CD14-positive monocyte (primary cell): ENCODE data around the gene MSH6. TPM values are rescaled to one million over a fixed set of nuclear protein-coding genes. Genes with fewer than 3 reads are reported as not detected.

Experiments
- DNase-seq, 3 donors: peaks; one replicate each; pipeline ENCODE4 v3.0.0-alpha.2; 2011 to 2022
- H2AFZ ChIP-seq: 2 replicates; pipeline ENCODE4 v1.6.0; 2012; ENCODE audit warnings: mild to moderate bottlenecking, low read depth, low read length, inconsistent platforms; ENCODE audit not compliant: insufficient read depth, poor library complexity, severe bottlenecking
- H3K27ac ChIP-seq, 2 donors: 1 replicate in 1 of 2; 2 replicates in 1 of 2; pipeline ENCODE4 v1.5.1; 2012 to 2013; ENCODE audit warnings: low read length in 2 of 2, control low read depth in 1 of 2, inconsistent platforms in 1 of 2, low read depth in 1 of 2, mild to moderate bottlenecking in 1 of 2
- H3K27me3 ChIP-seq, 2 donors: one replicate each; pipeline versions ENCODE4 v1.6.0 to v1.6.1; 2011 to 2013; ENCODE audit warnings: low read length in 2 of 2; ENCODE audit not compliant: control insufficient read depth in 2 of 2, insufficient read depth in 2 of 2
- H3K36me3 ChIP-seq, 2 donors: replicated peaks in 1 of 2; 1 replicate in 1 of 2; 2 replicates in 1 of 2; pipeline versions ENCODE4 v1.5.1 to v1.6.1; 2012 to 2013; ENCODE audit warnings: low read length in 2 of 2, control low read depth in 1 of 2, inconsistent platforms in 1 of 2, mild to moderate bottlenecking in 1 of 2; ENCODE audit not compliant: insufficient read depth in 2 of 2, control insufficient read depth in 1 of 2
- H3K4me1 ChIP-seq, 2 donors: 1 replicate in 1 of 2; 2 replicates in 1 of 2; pipeline versions ENCODE4 v1.5.1 to v1.6.1; 2012 to 2013; ENCODE audit warnings: low read length in 2 of 2, control low read depth in 1 of 2, inconsistent platforms in 1 of 2, mild to moderate bottlenecking in 1 of 2, moderate library complexity in 1 of 2; ENCODE audit not compliant: insufficient read depth in 2 of 2, control insufficient read depth in 1 of 2
- H3K4me2 ChIP-seq: replicated peaks from 2 replicates; pipeline ENCODE3; 2012; ENCODE audit warnings: low read length, moderate library complexity, mild to moderate bottlenecking; ENCODE audit not compliant: poor library complexity, severe bottlenecking; ENCODE audit errors: extremely low read depth
- H3K4me3 ChIP-seq, 3 experiments: fragments of 200-600 bp in 1 of 3; sonication (generic) in 1 of 3; replicated peaks in 1 of 3; 1 replicate in 2 of 3; 2 replicates in 1 of 3; pipeline ENCODE4 v1.5.1; 2011 to 2013; ENCODE audit warnings: low read length in 3 of 3, mild to moderate bottlenecking in 3 of 3, control low read depth in 2 of 3, low read depth in 2 of 3, inconsistent platforms in 1 of 3, moderate library complexity in 1 of 3
- H3K79me2 ChIP-seq: 2 replicates; pipeline ENCODE4 v1.6.0; 2012; ENCODE audit warnings: mild to moderate bottlenecking, control low read depth, inconsistent platforms, low read length, moderate library complexity; ENCODE audit not compliant: insufficient read depth
- H3K9ac ChIP-seq: 2 replicates; pipeline ENCODE4 v1.6.0; 2017; ENCODE audit warnings: low read length, mild to moderate bottlenecking; ENCODE audit not compliant: insufficient read depth, poor library complexity, severe bottlenecking
- H3K9me3 ChIP-seq, 2 donors: replicated peaks in 1 of 2; 1 replicate in 1 of 2; 2 replicates in 1 of 2; pipeline versions ENCODE4 v1.5.1 to v1.6.1; 2012 to 2013; ENCODE audit warnings: low read length in 2 of 2, control low read depth in 1 of 2; ENCODE audit not compliant: control insufficient read depth in 1 of 2, insufficient read depth in 1 of 2
- H4K20me1 ChIP-seq: 2 replicates; pipeline ENCODE4 v1.6.0; 2012; ENCODE audit warnings: mild to moderate bottlenecking, low read length, control low read depth, moderate library complexity; ENCODE audit not compliant: insufficient read depth
- H3K27ac Mint-ChIP-seq, 7 donors: one replicate each; pipeline ENCODE4 v1.8.0; 2020; ENCODE audit warnings: mild to moderate bottlenecking in 7 of 7, mixed read lengths in 7 of 7, moderate library complexity in 6 of 7, inconsistent platforms in 2 of 7
- H3K27me3 Mint-ChIP-seq, 3 donors: one replicate each; pipeline ENCODE4 v1.8.0; 2021 to 2022; ENCODE audit warnings: low read depth in 3 of 3, mild to moderate bottlenecking in 3 of 3, mixed read lengths in 3 of 3, moderate library complexity in 3 of 3, inconsistent platforms in 1 of 3
- H3K36me3 Mint-ChIP-seq, 2 donors: one replicate each; pipeline ENCODE4 v1.8.0; 2020; ENCODE audit warnings: mixed read lengths in 2 of 2, inconsistent platforms in 1 of 2, mild to moderate bottlenecking in 1 of 2
- H3K4me1 Mint-ChIP-seq: one replicate; pipeline ENCODE4 v1.8.0; 2020; ENCODE audit warnings: mild to moderate bottlenecking, mixed read lengths
- H3K4me3 Mint-ChIP-seq, 2 donors: one replicate each; pipeline ENCODE4 v1.8.0; 2020; ENCODE audit warnings: mild to moderate bottlenecking in 2 of 2, mixed read lengths in 2 of 2, moderate library complexity in 1 of 2
- H3K9me3 Mint-ChIP-seq, 7 donors: one replicate each; pipeline ENCODE4 v1.8.0; 2020 to 2022; ENCODE audit warnings: mixed read lengths in 7 of 7, mild to moderate bottlenecking in 6 of 7, moderate library complexity in 6 of 7, inconsistent platforms in 2 of 7
- WGBS: methylation state at CpG from one replicate; pipeline ENCODE4 v1.1.5; 2013; ENCODE audit warnings: missing lambda C conversion rate; ENCODE audit not compliant: insufficient coverage; 5-methylcytosine and 5-hydroxymethylcytosine counted together
- intact Hi-C, 2 donors: fragments of 100-400 bp; cut with micrococcal nuclease; formaldehyde crosslinking; loops; one replicate each; pipeline versions ENCODE4 v1.15.0 to v1.15.1; 2023
- polyA plus RNA-seq, 3 donors: library from polyadenylated mRNA; depleted of rRNA in 1 of 3; unstranded in 2 of 3; stranded (reverse) in 1 of 3; fragments of 300-500 nt in 2 of 3; fragments of >200 nt in 1 of 3; fragmentation: Illumina TruSeq in 2 of 3; gene quantifications; 1 replicate in 2 of 3; 2 replicates in 1 of 3; pipeline ENCODE4 v1.2.3, GENCODE V29; 2012 to 2021
- TF ChIP-seq, protein P1 (sequence below): fragments of 200-600 bp; IDR thresholded peaks from one replicate; pipeline ENCODE4 v1.8.0; 2022; ENCODE audit warnings: antibody characterized with exemption, mild to moderate bottlenecking

MSH6 gene
- polyA plus RNA-seq, 3 donors = 4.1 to 6.5 (median 6.0) TPM

- Histone ChIP-seq H3K4me1 (no peaks in the 10 kb centered on the region), H3K9ac (no peak overlapping the region), H3K27me3 (no peaks in the 10 kb centered on the region), H2AFZ (no peak overlapping the region), H3K4me2 (no peak overlapping the region), H3K9me3 (no peaks in the 10 kb centered on the region), H3K79me2 (no peaks in the 10 kb centered on the region), H3K4me3 (no peak overlapping the region), H3K27ac (no peak overlapping the region), H3K36me3 (peaks cover 92 to 99% of the 10 kb centered on the region in 2 donors), H4K20me1 (peaks cover 29% of the 10 kb centered on the region)
- H3K27ac Mint-ChIP-seq = no peak overlapping the region
- no peaks in the 10 kb centered on the region for H3K27me3 Mint-ChIP-seq
- no peaks in the 10 kb centered on the region for H3K9me3 Mint-ChIP-seq
- TF ChIP-seq, protein P1, sequence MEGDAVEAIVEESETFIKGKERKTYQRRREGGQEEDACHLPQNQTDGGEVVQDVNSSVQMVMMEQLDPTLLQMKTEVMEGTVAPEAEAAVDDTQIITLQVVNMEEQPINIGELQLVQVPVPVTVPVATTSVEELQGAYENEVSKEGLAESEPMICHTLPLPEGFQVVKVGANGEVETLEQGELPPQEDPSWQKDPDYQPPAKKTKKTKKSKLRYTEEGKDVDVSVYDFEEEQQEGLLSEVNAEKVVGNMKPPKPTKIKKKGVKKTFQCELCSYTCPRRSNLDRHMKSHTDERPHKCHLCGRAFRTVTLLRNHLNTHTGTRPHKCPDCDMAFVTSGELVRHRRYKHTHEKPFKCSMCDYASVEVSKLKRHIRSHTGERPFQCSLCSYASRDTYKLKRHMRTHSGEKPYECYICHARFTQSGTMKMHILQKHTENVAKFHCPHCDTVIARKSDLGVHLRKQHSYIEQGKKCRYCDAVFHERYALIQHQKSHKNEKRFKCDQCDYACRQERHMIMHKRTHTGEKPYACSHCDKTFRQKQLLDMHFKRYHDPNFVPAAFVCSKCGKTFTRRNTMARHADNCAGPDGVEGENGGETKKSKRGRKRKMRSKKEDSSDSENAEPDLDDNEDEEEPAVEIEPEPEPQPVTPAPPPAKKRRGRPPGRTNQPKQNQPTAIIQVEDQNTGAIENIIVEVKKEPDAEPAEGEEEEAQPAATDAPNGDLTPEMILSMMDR = no peak
- peaks cover 85 to 97% of the 10 kb centered on the region in 2 donors for H3K36me3 Mint-ChIP-seq
- H3K4me3 Mint-ChIP-seq = no peak overlapping the region
- DNase-seq = no peak
- 94% methylated on average over 10 of the region's 10 CpGs for WGBS
- intact Hi-C loops = no loop called here
- no peaks in the 10 kb centered on the region for H3K4me1 Mint-ChIP-seq
Measured at GRCh38 chr2:47815764-47816163, 32.8 kb downstream of the MSH6 start.

- DNase-seq = no peak
- H3K4me1 Mint-ChIP-seq = no peaks in the 10 kb centered on the region
- peaks cover 79 to 88% of the 10 kb centered on the region in 2 donors for H3K36me3 Mint-ChIP-seq
- Histone ChIP-seq H3K27ac (no peak overlapping the region), H3K4me1 (no peaks in the 10 kb centered on the region), H3K27me3 (no peaks in the 10 kb centered on the region), H2AFZ (no peak overlapping the region), H3K36me3 (peaks cover 80 to 100% of the 10 kb centered on the region in 2 donors), H3K4me3 (no peak overlapping the region), H4K20me1 (peaks cover 14% of the 10 kb centered on the region), H3K79me2 (no peaks in the 10 kb centered on the region), H3K4me2 (no peak overlapping the region), H3K9me3 (no peaks in the 10 kb centered on the region), H3K9ac (no peak overlapping the region)
- WGBS = no CpG with 5 or more reads among the region's 2 CpGs
- H3K27me3 Mint-ChIP-seq = no peaks in the 10 kb centered on the region
- intact Hi-C loops = no loop called here
- H3K4me3 Mint-ChIP-seq = no peak overlapping the region
- no peak overlapping the region for H3K27ac Mint-ChIP-seq
- H3K9me3 Mint-ChIP-seq = no peaks in the 10 kb centered on the region
- TF ChIP-seq, protein P1 = no peak
Measured at GRCh38 chr2:47818777-47819176, 35.8 kb downstream of the MSH6 start.
